Measurements from ENCODE around the gene MTR. TPM values are rescaled to one million over a fixed set of nuclear protein-coding genes. Genes with fewer than 3 reads are reported as not detected.
A peak's percentile ranks its signal among the peaks of the same experiment; 100 is the strongest.

The MTR gene
- total RNA-seq, 1 experiment from 2014 or later: 27.5 TPM

DNA sequence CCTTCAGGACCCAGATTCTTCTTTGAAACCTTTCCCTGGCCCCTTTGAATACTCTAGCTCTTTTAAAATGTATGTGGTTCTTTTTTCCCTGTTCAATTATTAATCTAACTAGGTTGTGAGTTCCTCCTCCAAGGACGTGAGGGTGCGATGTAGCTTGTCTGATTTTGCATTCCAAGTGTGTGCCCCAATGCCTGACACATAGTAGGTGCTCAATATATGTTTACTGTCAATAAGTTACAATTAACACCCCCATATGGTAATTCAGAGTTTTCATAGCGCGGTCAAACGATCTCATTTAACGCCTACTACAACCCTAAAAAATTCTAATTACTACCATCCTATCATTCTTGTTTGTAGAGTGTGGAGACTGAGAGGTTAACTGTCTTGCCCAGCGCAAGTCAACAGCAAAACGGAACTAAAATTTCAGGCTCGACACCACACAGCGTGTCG lies 482 bp upstream of the MTR start:
- TF ChIP-seq ZNF121 (CRISPR knock-in tag; IDR thresholded peaks at IDR 0.05): peak; percentile 76
- TF ChIP-seq RORB (CRISPR knock-in tag; IDR thresholded peaks at IDR 0.05): no peak
- no peaks in the 10 kb centered on the region for H3K36me3 Mint-ChIP-seq
- ChIA-PET CTCF (interaction anchor here (1.0 to 1.7 kb wide), 6 partner anchors 8 to 768 kb away, joined by 3 to 12 read pairs (median 10); partner anchors contain the start of gene HEATR1), POLR2A (interaction anchor here (0.7 to 1.1 kb wide), 3 partner anchors 20 to 190 kb away, joined by 3 read pairs; partner anchors contain the start of gene HEATR1)
- peaks cover 24% of the 10 kb centered on the region for H3K27me3 Mint-ChIP-seq (ENCODE audit: low read depth)
- peak overlapping the region; percentile 87 for H3K27ac Mint-ChIP-seq
- peaks cover 19% of the 10 kb centered on the region for H3K4me1 Mint-ChIP-seq
- H3K4me3 Mint-ChIP-seq: peak overlapping the region; percentile 90
- no peak for DNase-seq (ENCODE audit: low spot score)
- no peaks in the 10 kb centered on the region for H3K9me3 Mint-ChIP-seq
- ATAC-seq: no peak

DNA sequence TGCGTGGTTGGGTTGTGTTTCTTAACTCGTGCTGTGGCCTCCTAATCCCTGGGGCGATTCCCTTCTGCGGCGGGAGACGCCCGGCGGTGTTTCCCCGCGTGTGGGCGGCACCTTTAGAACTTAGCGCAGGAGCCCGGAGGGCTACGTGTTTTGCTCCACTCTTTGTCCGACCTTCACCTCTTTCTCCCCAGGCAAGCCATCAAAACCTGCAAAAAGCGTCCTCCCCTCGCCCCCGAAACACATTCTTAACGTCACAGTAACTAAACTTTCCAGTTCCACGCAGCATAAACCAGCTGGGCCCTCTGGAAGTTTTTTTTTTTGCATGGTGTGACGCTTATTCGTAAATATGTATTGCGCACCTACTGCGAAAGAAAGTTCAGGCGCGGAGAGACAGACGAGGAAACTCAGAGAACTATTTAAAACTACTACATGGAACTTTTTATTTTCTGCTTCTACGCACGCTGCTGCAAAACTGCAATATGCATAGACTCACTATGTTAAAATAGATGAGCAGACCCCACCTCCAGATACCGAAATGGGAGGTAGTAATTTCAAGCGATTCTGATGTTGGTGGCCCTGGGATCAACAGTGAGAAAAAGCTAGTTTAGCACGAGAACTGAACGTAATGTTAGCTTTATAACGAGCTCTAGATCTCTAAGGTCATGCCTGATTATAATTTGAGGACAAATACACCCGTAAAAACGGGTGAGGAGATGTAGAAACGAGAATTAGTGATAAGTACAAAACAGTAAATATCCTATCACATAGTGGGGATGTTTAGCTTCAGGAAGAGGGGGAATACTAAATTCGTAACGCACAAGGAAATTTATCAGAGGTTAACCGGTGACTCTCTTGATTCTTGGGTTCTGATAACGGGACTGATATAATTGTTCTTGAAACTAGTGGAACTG lies 920 bp downstream of the MTR start:
- peaks cover 19% of the 10 kb centered on the region for H3K4me1 Mint-ChIP-seq

DNA sequence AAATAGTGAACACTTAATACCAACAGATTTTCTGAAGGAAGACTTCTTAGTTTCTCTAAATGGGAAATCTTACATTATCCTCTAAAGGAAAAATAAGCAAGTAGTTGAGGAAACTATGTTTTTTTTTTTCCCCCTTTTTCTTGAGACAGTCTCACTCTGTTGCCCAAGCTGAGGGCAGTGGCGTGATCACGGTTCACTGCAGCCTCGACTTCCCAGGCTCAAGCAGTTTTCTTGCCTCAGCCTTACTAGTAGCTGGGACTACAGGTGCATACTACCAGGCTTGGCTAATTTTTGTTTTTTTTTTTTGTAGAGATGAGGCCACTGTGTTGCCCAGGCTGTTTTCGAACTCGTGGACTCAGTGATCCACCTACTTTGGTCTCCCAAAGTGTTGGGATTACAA lies 3.9 kb downstream of the MTR start:
- DNase-seq (ENCODE audit: low spot score): no peak
- Mint-ChIP-seq H3K4me1 (peaks cover 19% of the 10 kb centered on the region), H3K9me3 (no peaks in the 10 kb centered on the region), H3K27ac (no peak overlapping the region), H3K4me3 (no peak overlapping the region), H3K27me3 (ENCODE audit: low read depth) (no peaks in the 10 kb centered on the region), H3K36me3 (no peaks in the 10 kb centered on the region)
- TF ChIP-seq TCF7 (CRISPR knock-in tag; IDR thresholded peaks at IDR 0.05; ENCODE audit: low read depth): no peak
- TF ChIP-seq, protein P1, sequence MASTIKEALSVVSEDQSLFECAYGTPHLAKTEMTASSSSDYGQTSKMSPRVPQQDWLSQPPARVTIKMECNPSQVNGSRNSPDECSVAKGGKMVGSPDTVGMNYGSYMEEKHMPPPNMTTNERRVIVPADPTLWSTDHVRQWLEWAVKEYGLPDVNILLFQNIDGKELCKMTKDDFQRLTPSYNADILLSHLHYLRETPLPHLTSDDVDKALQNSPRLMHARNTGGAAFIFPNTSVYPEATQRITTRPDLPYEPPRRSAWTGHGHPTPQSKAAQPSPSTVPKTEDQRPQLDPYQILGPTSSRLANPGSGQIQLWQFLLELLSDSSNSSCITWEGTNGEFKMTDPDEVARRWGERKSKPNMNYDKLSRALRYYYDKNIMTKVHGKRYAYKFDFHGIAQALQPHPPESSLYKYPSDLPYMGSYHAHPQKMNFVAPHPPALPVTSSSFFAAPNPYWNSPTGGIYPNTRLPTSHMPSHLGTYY (CRISPR knock-in tag; IDR thresholded peaks at IDR 0.05): no peak
- TF ChIP-seq NR2C2 (CRISPR knock-in tag; IDR thresholded peaks at IDR 0.05): no peak
- no peak for TF ChIP-seq FOXJ3 (CRISPR knock-in tag; IDR thresholded peaks at IDR 0.05; ENCODE audit: borderline replicate concordance)
- no peak for TF ChIP-seq FOXP1 (CRISPR knock-in tag; IDR thresholded peaks at IDR 0.05; ENCODE audit: borderline replicate concordance)
- no peak for TF ChIP-seq NFE2L1 (CRISPR knock-in tag; IDR thresholded peaks at IDR 0.05)
- TF ChIP-seq, protein P2, sequence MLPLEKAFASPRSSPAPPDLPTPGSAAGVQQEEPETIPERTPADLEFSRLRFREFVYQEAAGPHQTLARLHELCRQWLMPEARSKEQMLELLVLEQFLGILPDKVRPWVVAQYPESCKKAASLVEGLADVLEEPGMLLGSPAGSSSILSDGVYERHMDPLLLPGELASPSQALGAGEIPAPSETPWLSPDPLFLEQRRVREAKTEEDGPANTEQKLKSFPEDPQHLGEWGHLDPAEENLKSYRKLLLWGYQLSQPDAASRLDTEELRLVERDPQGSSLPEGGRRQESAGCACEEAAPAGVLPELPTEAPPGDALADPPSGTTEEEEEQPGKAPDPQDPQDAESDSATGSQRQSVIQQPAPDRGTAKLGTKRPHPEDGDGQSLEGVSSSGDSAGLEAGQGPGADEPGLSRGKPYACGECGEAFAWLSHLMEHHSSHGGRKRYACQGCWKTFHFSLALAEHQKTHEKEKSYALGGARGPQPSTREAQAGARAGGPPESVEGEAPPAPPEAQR (CRISPR knock-in tag; IDR thresholded peaks at IDR 0.05): no peak
- no peak for TF ChIP-seq RORB (CRISPR knock-in tag; IDR thresholded peaks at IDR 0.05)
- TF ChIP-seq TEAD4 (CRISPR knock-in tag; IDR thresholded peaks at IDR 0.05): no peak
- TF ChIP-seq KAT7 (CRISPR knock-in tag; IDR thresholded peaks at IDR 0.05; ENCODE audit: borderline replicate concordance): no peak
- no peak for TF ChIP-seq SOX15 (CRISPR knock-in tag; IDR thresholded peaks at IDR 0.05)
- TF ChIP-seq ESRRA (CRISPR knock-in tag; IDR thresholded peaks at IDR 0.05; ENCODE audit: borderline replicate concordance): no peak
- TF ChIP-seq CREB1 (CRISPR knock-in tag; IDR thresholded peaks at IDR 0.05): no peak
- CTCF ChIA-PET: no interaction called here
- POLR2A ChIA-PET: no interaction called here
- no peak for ATAC-seq

More for the DNA sequence above, 920 bp downstream of the MTR start:
- H3K36me3 Mint-ChIP-seq: no peaks in the 10 kb centered on the region
- no peak for DNase-seq (ENCODE audit: low spot score)
- TF ChIP-seq, protein P3, sequence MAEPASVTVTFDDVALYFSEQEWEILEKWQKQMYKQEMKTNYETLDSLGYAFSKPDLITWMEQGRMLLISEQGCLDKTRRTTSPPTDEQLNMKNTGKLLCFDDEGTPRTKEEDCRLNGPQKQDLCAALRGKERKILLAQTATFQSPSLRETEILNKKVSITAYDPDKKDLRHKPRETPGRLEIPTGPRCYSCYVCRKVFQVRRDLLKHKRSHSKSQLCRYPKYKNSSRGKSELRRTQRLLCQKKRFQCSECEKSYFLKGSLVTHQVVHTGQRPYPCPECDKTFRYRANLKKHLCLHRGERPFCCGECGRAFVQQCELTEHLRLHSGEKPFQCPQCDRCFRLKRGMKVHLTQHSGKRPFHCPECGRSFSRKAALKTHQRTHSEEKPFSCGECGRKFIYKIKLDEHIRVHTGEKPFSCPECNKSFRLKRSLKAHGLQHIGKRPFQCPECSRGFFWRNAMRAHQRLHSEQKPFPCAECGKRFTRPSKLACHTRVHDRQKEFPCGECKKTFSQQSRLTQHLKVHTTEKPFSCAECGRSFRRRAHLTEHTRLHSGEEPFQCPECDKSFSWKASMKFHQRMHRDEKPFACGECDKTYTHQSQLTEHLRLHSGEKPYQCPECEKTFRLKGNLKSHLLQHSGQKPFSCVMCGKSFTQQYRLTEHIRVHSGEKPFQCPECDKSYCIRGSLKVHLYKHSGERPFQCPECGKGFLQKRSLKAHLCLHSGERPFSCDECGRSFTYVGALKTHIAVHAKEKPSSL (CRISPR knock-in tag; conservative IDR thresholded peaks at IDR 0.05): no peak
- TF ChIP-seq FOXK1 (CRISPR knock-in tag; IDR thresholded peaks at IDR 0.05): 0 out of 2 replicates have a peak, but pooled peaks have one; percentile 5
- ChIA-PET CTCF (interaction anchor here (0.7 kb wide), 1 partner anchor 37 kb away, joined by 3 read pairs; no protein-coding TSS in a partner anchor), POLR2A (no interaction called here)
- H3K27ac Mint-ChIP-seq: peak overlapping the region; percentile 30
- ATAC-seq: no peak
- H3K9me3 Mint-ChIP-seq: no peaks in the 10 kb centered on the region
- peak overlapping the region; percentile 90 for H3K4me3 Mint-ChIP-seq
- H3K27me3 Mint-ChIP-seq (ENCODE audit: low read depth): peaks cover 21% of the 10 kb centered on the region

Measured in WTC11 (cell line).